A673 (cell line): Measurements from ENCODE around the gene FAS. TPM values are rescaled to one million over a fixed set of nuclear protein-coding genes. Genes with fewer than 3 reads are reported as not detected.

Experiments
- BruUV-seq: library from RNA; stranded (reverse); fragments of 400-500 nt; replicated peaks from 2 replicates; lab custom pipeline; 2021; lab: Mats Ljungman, UMichigan
- CTCF ChIA-PET: fragments of 300-600 bp; sonication (Branson Sonifier 250); formaldehyde crosslinking; loops from one replicate; lab custom pipeline; 2022; ENCODE audit warnings: antibody characterized with exemption; lab: Charles Lee
- POLR2A ChIA-PET: fragments of 300-600 bp; sonication (Branson Sonifier 250); formaldehyde crosslinking; loops from one replicate; lab custom pipeline; 2022; ENCODE audit warnings: antibody characterized with exemption; ENCODE audit not compliant: low non-redundant PET; lab: Charles Lee
- DNase-seq: peaks from one replicate; pipeline ENCODE4 v3.0.0-alpha.2; 2015; ENCODE audit warnings: low spot score
- H3K27ac ChIP-seq: fragments of 200-600 bp; sonication (generic); 2 replicates; pipeline ENCODE4 v1.5.1; 2016; ENCODE audit warnings: mixed run types, low read depth, mild to moderate bottlenecking, mixed read lengths, antibody characterized with exemption, low read length; ENCODE audit not compliant: poor library complexity, severe bottlenecking
- H3K27me3 ChIP-seq: fragments of 200-600 bp; sonication (generic); replicated peaks from 2 replicates; pipeline ENCODE4 v1.6.1; 2017; ENCODE audit warnings: mixed run types, low read depth, mild to moderate bottlenecking, mixed read lengths, antibody characterized with exemption, low read length; ENCODE audit not compliant: insufficient read depth, poor library complexity
- H3K36me3 ChIP-seq: fragments of 200-600 bp; sonication (generic); 2 replicates; pipeline ENCODE4 v1.6.1; 2016; ENCODE audit warnings: mixed run types, mild to moderate bottlenecking, mixed read lengths, antibody characterized with exemption, low read length; ENCODE audit not compliant: insufficient read depth, poor library complexity, severe bottlenecking
- H3K4me1 ChIP-seq: fragments of 200-600 bp; sonication (generic); 2 replicates; pipeline ENCODE4 v1.6.1; 2017; ENCODE audit warnings: mixed run types, mild to moderate bottlenecking, mixed read lengths, antibody characterized with exemption, low read length; ENCODE audit not compliant: insufficient read depth, poor library complexity, severe bottlenecking
- H3K4me3 ChIP-seq: fragments of 200-600 bp; sonication (generic); 2 replicates; pipeline ENCODE4 v1.5.1; 2016; ENCODE audit warnings: low read depth, mixed run types, mild to moderate bottlenecking, mixed read lengths, low read length; ENCODE audit not compliant: poor library complexity, severe bottlenecking
- H3K9me3 ChIP-seq: fragments of 200-600 bp; sonication (generic); 2 replicates; pipeline ENCODE4 v1.6.1; 2016; ENCODE audit warnings: mixed run types, low read depth, mild to moderate bottlenecking, mixed read lengths, antibody characterized with exemption, low read length; ENCODE audit not compliant: poor library complexity, severe bottlenecking
- EZH2 ChIP-seq: fragments of 200-600 bp; sonication (generic); IDR thresholded peaks from 2 replicates; pipeline ENCODE4 v1.6.1; 2017; ENCODE audit warnings: borderline replicate concordance, low read depth, mild to moderate bottlenecking, mixed read lengths, antibody characterized with exemption, low read length; ENCODE audit not compliant: poor library complexity, severe bottlenecking
- intact Hi-C: fragments of 100-400 bp; cut with micrococcal nuclease; formaldehyde crosslinking; loops from one replicate; pipeline ENCODE4 v1.10.0; 2022; ENCODE audit not compliant: unreplicated experiment
- total RNA-seq: library from RNA; stranded (reverse); gene quantifications from 2 replicates; pipeline ENCODE4 v1.2.3, GENCODE V29; 2021
- TF ChIP-seq, protein P1 (sequence below): fragments of 300-800, 200-600 bp; sonication (generic); conservative IDR thresholded peaks from 2 replicates; pipeline ENCODE4 v1.5.1; 2017; ENCODE audit warnings: low read depth, mild to moderate bottlenecking, antibody characterized with exemption, low read length, moderate library complexity, mixed read lengths

The FAS gene
- total RNA-seq, 1 experiment from 2014 or later: 30.4 TPM

DNA sequence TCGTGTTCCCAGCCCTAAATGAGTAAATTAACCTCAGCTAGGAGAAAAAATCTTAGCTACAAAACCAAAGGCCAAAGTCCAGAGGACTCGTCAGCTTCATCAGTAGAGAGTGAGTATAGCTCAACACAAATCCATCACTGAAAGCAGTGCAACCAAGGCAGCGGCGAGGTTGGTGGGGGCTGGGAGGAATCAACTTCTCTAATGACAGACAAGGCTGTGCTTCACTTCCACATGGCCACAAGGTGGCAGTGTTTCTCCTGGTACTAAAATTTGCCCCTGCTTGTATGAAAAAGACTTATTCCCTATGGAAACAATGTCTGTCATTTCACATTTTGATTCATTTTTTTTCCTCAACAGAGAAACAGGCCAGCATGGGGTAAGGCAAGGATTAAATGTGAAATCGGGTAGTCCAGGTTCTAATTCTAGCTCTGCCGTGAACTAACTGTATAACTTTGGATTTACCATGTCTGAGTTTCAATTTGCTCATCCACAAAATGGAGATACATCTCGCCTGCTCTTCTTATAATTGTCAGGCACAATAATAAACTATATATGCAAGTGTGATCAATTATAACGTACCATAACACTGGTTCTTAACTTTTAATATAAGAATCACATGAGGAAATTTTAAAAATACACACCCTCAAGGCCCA, 39.3 kb downstream of the FAS start:
- DNase-seq: peak; percentile 83
- Histone ChIP-seq H3K4me3 (no peak overlapping the region), H3K9me3 (no peaks in the 10 kb centered on the region), H3K27me3 (no peaks in the 10 kb centered on the region), H3K4me1 (peaks cover 20% of the 10 kb centered on the region), H3K27ac (no peak overlapping the region), H3K36me3 (no peaks in the 10 kb centered on the region)
- TF ChIP-seq EZH2: no peak
- TF ChIP-seq, protein P1, sequence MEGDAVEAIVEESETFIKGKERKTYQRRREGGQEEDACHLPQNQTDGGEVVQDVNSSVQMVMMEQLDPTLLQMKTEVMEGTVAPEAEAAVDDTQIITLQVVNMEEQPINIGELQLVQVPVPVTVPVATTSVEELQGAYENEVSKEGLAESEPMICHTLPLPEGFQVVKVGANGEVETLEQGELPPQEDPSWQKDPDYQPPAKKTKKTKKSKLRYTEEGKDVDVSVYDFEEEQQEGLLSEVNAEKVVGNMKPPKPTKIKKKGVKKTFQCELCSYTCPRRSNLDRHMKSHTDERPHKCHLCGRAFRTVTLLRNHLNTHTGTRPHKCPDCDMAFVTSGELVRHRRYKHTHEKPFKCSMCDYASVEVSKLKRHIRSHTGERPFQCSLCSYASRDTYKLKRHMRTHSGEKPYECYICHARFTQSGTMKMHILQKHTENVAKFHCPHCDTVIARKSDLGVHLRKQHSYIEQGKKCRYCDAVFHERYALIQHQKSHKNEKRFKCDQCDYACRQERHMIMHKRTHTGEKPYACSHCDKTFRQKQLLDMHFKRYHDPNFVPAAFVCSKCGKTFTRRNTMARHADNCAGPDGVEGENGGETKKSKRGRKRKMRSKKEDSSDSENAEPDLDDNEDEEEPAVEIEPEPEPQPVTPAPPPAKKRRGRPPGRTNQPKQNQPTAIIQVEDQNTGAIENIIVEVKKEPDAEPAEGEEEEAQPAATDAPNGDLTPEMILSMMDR: peak; percentile 89
- intact Hi-C loops: loop anchor here (1.0 to 5.0 kb wide), 4 partner anchors 57 to 193 kb away; no protein-coding TSS in a partner anchor
- ChIA-PET CTCF (interaction anchor here (1.1 to 2.0 kb wide), 4 partner anchors 178 to 188 kb away, joined by 3 to 6 read pairs (median 4); no protein-coding TSS in a partner anchor), POLR2A (interaction anchor here (0.6 kb wide), 1 partner anchor 186 kb away, joined by 3 read pairs; no protein-coding TSS in a partner anchor)
- BruUV-seq: no TSS peak

DNA sequence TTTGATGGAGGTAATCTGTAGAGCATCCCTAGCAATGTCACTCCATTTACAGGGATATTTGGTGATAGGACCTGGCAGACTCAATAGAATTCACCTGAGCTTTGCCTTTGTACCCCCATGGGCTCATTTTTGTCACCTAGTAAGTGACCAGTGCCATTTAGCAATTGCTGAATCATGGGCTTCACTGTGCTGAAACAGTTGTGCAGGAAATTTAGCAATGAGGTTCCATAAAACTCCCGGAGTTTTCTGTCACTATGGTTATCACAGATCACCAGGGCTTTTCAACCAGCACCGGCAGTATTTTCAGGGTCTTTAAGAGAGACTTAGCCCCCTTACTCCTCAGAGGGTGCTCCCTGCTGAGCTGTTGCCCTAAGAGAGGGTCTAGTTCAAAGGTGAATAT, 40.2 kb downstream of the FAS start:
- H3K9me3 ChIP-seq: no peaks in the 10 kb centered on the region
- CTCF ChIA-PET: interaction anchor here (1.3 kb wide), 2 partner anchors 177 to 182 kb away, joined by 3 to 4 read pairs; no protein-coding TSS in a partner anchor
- POLR2A ChIA-PET: no interaction called here
- no peaks in the 10 kb centered on the region for H3K27me3 ChIP-seq
- TF ChIP-seq, protein P1: no peak
- no peak for TF ChIP-seq EZH2
- no TSS peak for BruUV-seq
- no peak for DNase-seq
- H3K36me3 ChIP-seq: no peaks in the 10 kb centered on the region
- H3K27ac ChIP-seq: no peak overlapping the region
- intact Hi-C loops: loop anchor here (1.0 to 5.0 kb wide), 2 partner anchors 57 to 183 kb away; no protein-coding TSS in a partner anchor
- peaks cover 20% of the 10 kb centered on the region for H3K4me1 ChIP-seq
- H3K4me3 ChIP-seq: no peak overlapping the region

- Histone ChIP-seq H3K9me3 (no peaks in the 10 kb centered on the region), H3K27ac (peak overlapping the region; percentile 25), H3K27me3 (no peaks in the 10 kb centered on the region), H3K4me3 (no peak overlapping the region), H3K4me1 (peaks cover 20% of the 10 kb centered on the region), H3K36me3 (no peaks in the 10 kb centered on the region)
- BruUV-seq: no TSS peak
- TF ChIP-seq EZH2: no peak
- TF ChIP-seq, protein P1: no peak
- peak; percentile 59 for DNase-seq
- intact Hi-C loops: loop anchor here (5.0 kb wide), 1 partner anchor 55 kb away; no protein-coding TSS in a partner anchor
- CTCF ChIA-PET: no interaction called here
- POLR2A ChIA-PET: no interaction called here
These were observed 41.7 kb downstream of the FAS start for GRCh38 chr10:89032141-89032891.
